ENCODE measurements around the gene TPX2. TPM values are rescaled to one million over a fixed set of nuclear protein-coding genes. Genes with fewer than 3 reads are reported as not detected.

Gene TPX2
- total RNA-seq, 2 donors from 2014 or later = 21.8 to 74.5 TPM

GRCh38 chr20:31757254-31757653 lies 18.2 kb downstream of the TPX2 start:
- H3K4me3 ChIP-seq = no peak overlapping the region
- no peaks in the 10 kb centered on the region for H3K36me3 ChIP-seq
- H3K27me3 ChIP-seq = no peaks in the 10 kb centered on the region
- no peak overlapping the region for H3K9ac ChIP-seq (ENCODE audit: low read depth in 2 of 2, low read length in 2 of 2)
- no peak for TF ChIP-seq CTCF (IDR thresholded peaks at IDR 0.05)
- no peaks in the 10 kb centered on the region for H3K4me1 ChIP-seq
- H3K9me3 ChIP-seq = no peaks in the 10 kb centered on the region
- H3K27ac ChIP-seq = no peak overlapping the region
- no peak for DNase-seq
- intact Hi-C loops (cut with DNase I) = no loop called here

DNA sequence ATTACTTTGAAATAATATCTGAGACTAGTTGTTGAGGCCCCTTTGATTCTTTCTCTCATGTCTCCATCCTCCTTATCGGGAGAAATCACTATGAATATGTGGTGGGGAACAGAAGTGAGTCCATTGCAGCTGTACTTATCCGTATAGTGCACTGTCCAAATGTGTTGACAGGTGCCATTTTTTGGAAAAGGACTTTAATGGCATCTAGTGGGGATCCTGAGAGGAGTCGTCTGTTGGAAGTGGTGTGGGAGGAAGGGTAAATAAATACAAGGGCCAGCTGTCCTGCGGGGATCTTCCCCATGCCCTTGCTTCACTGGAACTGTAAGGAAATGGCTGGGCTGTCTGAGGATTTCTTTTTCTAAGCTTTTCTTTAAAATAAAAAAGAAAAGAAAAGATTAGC lies 19.4 kb downstream of the TPX2 start:
- Histone ChIP-seq H3K36me3 (no peaks in the 10 kb centered on the region), H3K4me1 (no peaks in the 10 kb centered on the region), H3K27ac (no peak overlapping the region), H3K4me3 (no peak overlapping the region), H3K27me3 (no peaks in the 10 kb centered on the region), H3K9me3 (no peaks in the 10 kb centered on the region), H3K9ac (ENCODE audit: low read depth in 2 of 2, low read length in 2 of 2) (no peak overlapping the region)
- DNase-seq = no peak
- no peak for TF ChIP-seq CTCF (IDR thresholded peaks at IDR 0.05)
- intact Hi-C loops (cut with DNase I) = no loop called here

DNA sequence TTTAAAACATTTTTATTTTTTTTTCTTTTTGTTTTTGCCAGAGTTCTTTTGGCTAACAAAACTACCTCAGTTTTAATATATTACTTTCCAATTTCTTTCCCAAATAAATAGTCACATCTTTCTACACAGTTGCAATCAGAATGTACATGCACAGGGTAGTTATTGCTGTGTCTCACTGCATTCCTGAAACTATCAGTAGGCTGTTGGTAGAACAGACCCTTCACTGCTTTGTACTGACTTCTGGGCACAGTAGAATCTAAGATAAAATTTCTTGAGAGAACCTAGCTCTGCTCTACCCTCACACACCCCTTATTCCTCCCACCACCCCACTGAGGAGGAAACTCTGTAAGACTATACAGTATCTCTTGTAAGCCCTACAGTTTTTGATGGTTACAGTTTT lies 19.9 kb downstream of the TPX2 start:
- Histone ChIP-seq H3K27me3 (no peaks in the 10 kb centered on the region), H3K36me3 (no peaks in the 10 kb centered on the region), H3K27ac (no peak overlapping the region), H3K4me1 (no peaks in the 10 kb centered on the region), H3K9me3 (no peaks in the 10 kb centered on the region), H3K9ac (ENCODE audit: low read depth in 2 of 2, low read length in 2 of 2) (no peak overlapping the region), H3K4me3 (no peak overlapping the region)
- intact Hi-C loops (cut with DNase I) = no loop called here
- no peak for TF ChIP-seq CTCF (IDR thresholded peaks at IDR 0.05)
- no peak for DNase-seq

- no peaks in the 10 kb centered on the region for H3K9me3 ChIP-seq
- no peak overlapping the region for H3K27ac ChIP-seq
- H3K36me3 ChIP-seq = no peaks in the 10 kb centered on the region
- TF ChIP-seq CTCF (IDR thresholded peaks at IDR 0.05) = no peak
- H3K9ac ChIP-seq (ENCODE audit: low read depth in 2 of 2, low read length in 2 of 2) = no peak overlapping the region
- no peak for DNase-seq
- H3K4me3 ChIP-seq = no peak overlapping the region
- intact Hi-C loops (cut with DNase I) = no loop called here
- H3K4me1 ChIP-seq = no peaks in the 10 kb centered on the region
- no peaks in the 10 kb centered on the region for H3K27me3 ChIP-seq
Observed at GRCh38 chr20:31759836-31760518, 20.9 kb downstream of the TPX2 start.

DNA sequence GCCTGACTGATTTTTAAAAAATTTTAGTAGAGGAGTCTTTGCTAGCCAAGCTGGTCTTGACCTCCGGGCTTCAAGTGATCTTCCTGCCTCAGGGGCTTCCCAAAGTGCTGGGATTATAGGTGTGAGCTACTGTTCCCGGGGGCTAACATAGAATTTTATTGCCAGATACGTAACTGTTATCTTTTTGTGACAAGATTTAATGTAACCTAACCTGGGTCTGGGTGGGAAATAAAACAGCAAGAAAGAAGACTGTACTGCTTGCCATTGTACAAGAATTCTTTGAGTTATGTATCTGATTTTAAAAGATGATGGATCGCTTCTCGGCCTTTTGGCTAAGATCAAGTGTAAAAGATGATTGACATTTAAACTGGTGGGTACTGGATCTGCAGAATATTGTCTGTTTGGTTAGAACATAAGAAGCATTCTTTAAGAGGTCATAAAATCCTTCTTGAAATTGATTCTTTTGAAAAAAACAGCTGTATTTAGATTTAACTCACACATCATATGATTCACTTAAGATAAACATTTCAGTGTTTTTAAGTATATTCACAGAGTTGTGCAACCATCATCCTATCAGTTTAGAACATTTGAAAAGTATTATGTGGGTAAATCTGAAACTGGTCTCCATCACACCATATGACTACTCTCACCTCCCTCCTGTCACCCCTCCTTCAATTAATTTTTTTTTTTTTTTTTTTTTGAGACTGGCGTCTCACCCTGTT lies 21.6 kb downstream of the TPX2 start:
- Histone ChIP-seq H3K9me3 (no peaks in the 10 kb centered on the region), H3K4me1 (no peaks in the 10 kb centered on the region), H3K9ac (ENCODE audit: low read depth in 2 of 2, low read length in 2 of 2) (no peak overlapping the region), H3K4me3 (no peak overlapping the region), H3K36me3 (no peaks in the 10 kb centered on the region), H3K27ac (no peak overlapping the region), H3K27me3 (no peaks in the 10 kb centered on the region)
- no peak for TF ChIP-seq CTCF (IDR thresholded peaks at IDR 0.05)
- intact Hi-C loops (cut with DNase I) = no loop called here
- no peak for DNase-seq

Measured in colonic mucosa (tissue), 4 donors.